GM15510 (cell line): ENCODE measurements around the gene LCP1.

Source experiments
- POLR2A ChIP-seq: IDR thresholded peaks from 3 replicates; pipeline ENCODE4 v1.6.1; 2011; ENCODE audit warnings: borderline replicate concordance; ENCODE audit not compliant: insufficient read length; ENCODE audit errors: extremely low read depth

The LCP1 gene

DNA sequence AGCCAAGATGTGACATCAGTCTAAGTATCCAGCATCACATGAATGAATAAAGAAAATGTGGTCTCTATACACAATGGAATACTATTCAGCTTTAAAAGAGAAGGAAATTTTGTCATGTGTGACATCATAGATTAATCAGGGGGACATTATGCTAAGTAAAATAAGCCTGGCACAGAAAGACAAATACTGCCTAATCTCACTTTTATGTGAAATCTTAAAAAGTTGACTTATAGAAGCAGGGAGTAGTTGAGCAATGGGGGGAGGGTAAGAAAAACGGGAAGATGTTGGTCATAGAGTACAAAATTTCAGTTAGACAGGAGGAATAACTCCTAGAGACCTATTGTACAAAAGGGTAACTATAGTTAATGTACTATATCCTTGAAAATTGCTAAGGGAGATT lies 10.4 kb upstream of the LCP1 start:
- no peak for TF ChIP-seq POLR2A

GRCh38 chr13:46185634-46186033 lies 3.7 kb upstream of the LCP1 start:
- no peak for TF ChIP-seq POLR2A

- TF ChIP-seq POLR2A = no peak
Observed at GRCh38 chr13:46184277-46184699, 2.3 kb upstream of the LCP1 start.

DNA sequence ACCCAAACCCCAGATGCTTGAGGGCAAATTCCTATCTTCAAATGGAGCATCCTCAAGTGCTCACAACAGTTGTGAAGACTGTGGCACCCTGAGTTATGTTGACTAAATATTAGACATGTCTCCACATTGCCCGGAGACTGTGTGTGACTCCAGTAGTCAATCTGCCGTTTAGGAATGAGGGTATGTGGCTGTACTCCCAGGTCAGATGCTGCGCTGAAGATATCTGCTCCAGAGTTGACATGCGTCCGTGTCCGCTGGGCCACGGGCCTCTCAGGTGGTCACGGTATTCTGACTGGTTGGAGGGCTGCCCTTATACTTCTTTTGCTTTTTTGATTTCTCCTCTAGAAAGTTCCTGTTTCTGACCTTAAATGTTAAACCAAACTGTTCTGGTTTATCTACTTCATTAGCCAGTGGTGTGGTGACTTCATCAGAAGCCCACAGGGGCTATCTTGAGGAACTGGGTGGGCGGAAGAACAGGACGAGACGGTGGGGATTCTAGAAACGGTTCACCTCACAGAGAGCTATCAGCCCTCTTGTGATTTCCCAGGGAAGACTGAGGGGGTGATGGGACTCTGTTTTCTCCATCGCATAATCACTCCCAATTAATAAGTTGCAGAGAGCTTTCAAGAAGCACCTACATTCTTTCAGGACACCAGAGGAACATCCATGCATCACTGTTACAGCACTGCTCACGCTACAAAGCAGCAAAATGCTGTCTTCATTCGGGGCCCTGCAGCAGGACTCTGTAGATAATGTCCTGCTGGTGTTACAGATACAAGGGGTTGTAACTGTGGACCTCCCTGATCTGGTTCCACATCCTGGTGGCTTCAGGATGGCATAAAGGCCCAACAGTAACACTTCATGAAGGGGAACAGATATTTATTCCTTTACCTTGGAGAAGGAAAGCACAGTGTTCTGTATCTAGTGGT lies 1.3 kb upstream of the LCP1 start:
- TF ChIP-seq POLR2A = peak; percentile 22

- TF ChIP-seq POLR2A = no peak
Observed at GRCh38 chr13:46182491-46182877, 507 bp upstream of the LCP1 start.

DNA sequence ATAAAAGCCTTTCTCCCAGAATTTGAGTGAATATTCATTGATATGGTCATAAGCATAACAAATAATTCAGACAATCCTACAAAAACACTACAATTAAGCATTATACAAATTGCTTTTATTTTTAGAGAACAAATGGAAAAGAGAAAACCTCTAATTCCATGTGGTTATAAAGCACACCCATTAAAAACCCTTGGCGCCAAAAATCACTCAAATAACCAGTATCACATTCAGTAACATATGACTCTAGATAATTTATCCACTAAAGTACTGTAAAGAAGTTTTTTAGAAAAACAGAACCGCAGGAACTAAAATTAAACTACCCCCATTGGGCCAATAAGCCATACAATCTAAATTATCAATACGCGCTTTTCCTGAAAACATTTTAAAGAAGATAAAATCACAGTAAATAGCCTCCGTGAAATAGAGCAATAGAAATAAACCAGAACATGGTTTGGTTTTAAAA lies 569 bp downstream of the LCP1 start:
- TF ChIP-seq POLR2A = no peak

DNA sequence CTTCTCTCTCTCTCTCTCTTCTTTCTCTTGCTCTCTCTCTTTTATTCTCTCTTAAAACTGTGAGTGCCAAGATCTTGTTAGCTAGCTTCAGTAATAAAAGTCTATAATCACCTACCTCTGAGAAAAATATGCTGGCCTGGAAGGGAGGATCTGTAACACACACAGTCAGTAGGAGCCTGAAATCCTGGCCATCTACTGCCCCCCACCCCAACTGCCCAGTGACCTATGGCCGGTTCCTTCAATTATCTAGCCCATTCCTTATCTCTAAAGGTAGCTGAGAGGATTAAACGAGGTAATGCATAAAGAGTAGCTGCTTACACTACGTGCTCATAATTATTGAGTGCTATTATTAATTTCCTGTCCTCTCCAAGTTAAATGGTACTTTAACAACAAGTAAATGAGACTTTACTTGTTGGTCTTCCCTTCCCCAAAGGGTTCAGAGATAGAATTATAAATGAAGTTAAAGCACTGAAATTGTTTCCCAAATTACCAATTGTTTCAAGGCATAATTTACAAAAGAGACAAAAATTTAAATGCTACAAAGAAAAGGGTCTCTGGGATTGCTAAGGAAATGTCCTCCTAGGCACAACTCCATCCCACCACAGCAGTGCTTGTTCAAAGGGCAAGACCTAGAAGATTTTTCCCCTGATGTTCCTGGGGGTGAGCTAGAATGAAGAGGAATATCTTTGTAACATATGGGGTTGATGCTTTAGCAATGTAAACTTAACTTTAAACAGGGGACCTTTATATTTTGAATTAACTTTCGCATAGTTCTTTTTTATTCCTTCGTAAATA lies 1.8 kb downstream of the LCP1 start:
- no peak for TF ChIP-seq POLR2A

DNA sequence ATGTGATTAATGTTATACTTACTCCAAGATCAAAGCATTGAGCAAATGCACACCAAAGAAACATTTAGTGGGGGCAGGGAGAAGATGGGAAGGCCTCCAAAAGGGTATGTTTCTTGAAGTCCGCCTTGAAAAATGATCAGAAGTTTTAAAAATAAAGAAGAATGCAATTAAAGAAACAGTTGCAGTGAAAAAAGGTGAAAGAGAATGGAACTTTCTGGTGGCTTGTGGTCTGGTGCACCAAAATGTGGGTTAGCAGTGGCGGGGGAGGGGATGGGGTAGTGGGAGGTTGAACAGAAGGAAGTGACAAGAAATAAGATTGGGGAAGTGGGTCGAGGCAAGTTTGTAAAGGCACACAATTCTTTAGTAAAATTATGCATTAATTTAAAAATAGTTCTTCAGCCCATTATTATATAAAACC lies 2.5 kb downstream of the LCP1 start:
- TF ChIP-seq POLR2A = no peak

- no peak for TF ChIP-seq POLR2A
Observed at GRCh38 chr13:46178821-46179220, 3.2 kb downstream of the LCP1 start.

- no peak for TF ChIP-seq POLR2A
Observed at GRCh38 chr13:46178143-46178542, 3.8 kb downstream of the LCP1 start.

DNA sequence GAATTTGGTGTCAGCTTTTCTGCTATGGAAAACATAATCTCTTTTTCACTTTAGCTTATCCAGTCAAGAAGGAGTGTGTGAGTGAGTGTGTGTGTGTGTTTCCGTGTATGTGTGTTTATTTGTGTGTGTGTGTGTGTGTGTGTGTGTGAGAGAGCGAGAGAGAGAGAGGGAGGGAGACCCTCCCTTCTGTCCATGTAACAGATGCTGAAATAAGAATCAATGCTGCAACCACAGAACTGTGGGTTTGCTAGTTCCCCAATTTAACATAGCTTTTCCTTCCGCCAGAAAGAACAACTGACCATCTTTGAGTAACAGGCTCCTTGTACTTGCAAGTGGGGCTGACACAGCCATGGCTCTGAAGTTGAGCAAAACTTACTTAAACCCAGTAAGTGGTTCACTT lies 5.2 kb downstream of the LCP1 start:
- peak; percentile 18 for TF ChIP-seq POLR2A

DNA sequence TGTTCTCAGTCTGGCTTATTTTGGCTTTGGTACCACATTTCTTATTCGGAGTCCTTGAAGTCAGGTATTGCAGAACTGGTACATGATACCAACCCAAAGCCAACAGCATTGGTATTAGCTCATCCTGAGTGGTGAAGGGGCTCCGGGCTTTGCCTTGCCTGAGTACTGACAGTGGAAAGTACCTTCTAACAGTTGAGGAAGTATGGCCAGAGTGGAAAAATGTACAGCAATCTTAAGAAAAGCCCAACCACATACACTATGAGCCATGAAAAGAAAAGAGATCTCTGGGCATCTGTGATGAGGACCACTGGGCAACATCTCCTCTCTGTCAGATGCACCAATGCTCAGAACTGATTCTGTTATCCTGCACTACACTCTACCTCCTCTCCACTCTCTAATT lies 8.3 kb downstream of the LCP1 start:
- peak; percentile 9 for TF ChIP-seq POLR2A

DNA sequence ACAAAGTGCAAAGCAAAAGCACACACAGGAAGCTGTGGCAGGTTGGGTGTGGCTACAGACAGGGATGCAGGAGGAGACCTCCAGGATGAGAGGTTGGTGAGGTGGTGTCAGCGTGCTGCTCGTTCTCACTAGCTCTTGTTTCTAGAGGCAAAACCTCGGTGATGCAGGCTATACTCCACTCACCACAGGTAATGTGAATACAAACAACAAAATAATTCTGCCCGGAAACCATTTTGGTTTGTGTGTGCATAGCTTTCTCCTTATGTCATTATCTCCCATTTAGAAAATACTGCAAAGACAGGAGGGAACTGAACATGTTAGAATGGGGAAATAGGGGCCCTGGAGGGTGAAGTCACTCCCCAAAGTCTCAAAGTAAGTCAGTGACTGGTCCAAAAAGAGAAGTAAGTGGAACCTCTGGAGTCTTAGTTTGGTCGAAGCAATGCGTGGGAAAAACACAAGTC lies 9.4 kb downstream of the LCP1 start:
- no peak for TF ChIP-seq POLR2A

DNA sequence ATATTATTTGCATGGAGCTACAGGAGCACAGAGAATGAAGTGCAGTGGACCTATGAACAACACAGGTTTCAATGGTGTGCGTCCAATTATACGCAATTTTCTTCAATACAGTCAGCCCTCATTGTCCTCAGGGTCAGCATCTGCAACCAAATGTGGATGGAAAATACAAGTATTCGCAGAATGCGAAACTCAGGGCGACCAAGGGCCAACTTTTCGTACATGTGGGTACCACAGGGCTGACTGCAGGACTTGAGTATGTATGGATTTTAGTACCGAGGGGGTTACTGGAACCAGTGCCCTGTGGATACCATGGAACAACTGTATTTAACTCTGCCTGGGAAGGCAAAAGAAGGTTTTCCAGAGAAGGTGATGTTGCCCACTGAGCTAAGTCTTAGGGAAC lies 10.2 kb downstream of the LCP1 start:
- TF ChIP-seq POLR2A = peak; percentile 0

- TF ChIP-seq POLR2A = no peak
Observed at GRCh38 chr13:46171217-46171616, 10.8 kb downstream of the LCP1 start.
